Breast epithelium (tissue), 4 donors: ENCODE results near the gene KCNK7. TPM values are rescaled to one million over a fixed set of nuclear protein-coding genes. Genes with fewer than 3 reads are reported as not detected.

Experiments used
- DNase-seq, 2 donors: peaks; one replicate each; pipeline ENCODE4 v3.0.0-alpha.2; 2019; ENCODE audit warnings: low spot score in 2 of 2
- H3K27ac ChIP-seq, 2 donors: fragments of 200-600 bp; sonication (generic) in 1 of 2; one replicate each; pipeline ENCODE4 v1.5.1; 2016 to 2019; ENCODE audit warnings: mild to moderate bottlenecking in 1 of 2
- H3K27me3 ChIP-seq, 2 donors: fragments of 200-600 bp; sonication (generic) in 1 of 2; one replicate each; pipeline versions ENCODE4 v1.5.1 to v1.6.0; 2017 to 2019; ENCODE audit warnings: control low read depth in 1 of 2, mild to moderate bottlenecking in 1 of 2
- H3K36me3 ChIP-seq: fragments of 200-600 bp; one replicate; pipeline ENCODE4 v1.5.1; 2019
- H3K4me1 ChIP-seq, 2 donors: fragments of 200-600 bp; sonication (generic); one replicate each; pipeline ENCODE4 v1.5.1; 2016 to 2019; ENCODE audit warnings: control low read depth in 1 of 2
- H3K4me3 ChIP-seq, 3 donors: fragments of 200-600 bp; sonication (generic); 1 replicate in 2 of 3; 2 replicates in 1 of 3; pipeline ENCODE4 v1.5.1; 2016 to 2019; ENCODE audit warnings: mild to moderate bottlenecking in 3 of 3, moderate library complexity in 2 of 3
- H3K9me3 ChIP-seq, 2 donors: fragments of 200-600 bp; sonication (generic) in 1 of 2; one replicate each; pipeline ENCODE4 v1.5.1; 2016 to 2019; ENCODE audit warnings: control low read depth in 1 of 2
- CTCF ChIP-seq, 3 donors: fragments of 450-650 bp; IDR thresholded peaks; one replicate each; pipeline ENCODE4 v1.5.1; 2016 to 2017; ENCODE audit warnings: antibody characterized with exemption in 3 of 3, mild to moderate bottlenecking in 3 of 3, moderate library complexity in 3 of 3
- POLR2A ChIP-seq: fragments of 450-650 bp; IDR thresholded peaks from one replicate; pipeline ENCODE4 v1.6.1; 2016; ENCODE audit warnings: antibody characterized with exemption, mild to moderate bottlenecking, moderate library complexity
- POLR2AphosphoS5 ChIP-seq, 3 donors: sonication (generic); formaldehyde crosslinking; IDR thresholded peaks; one replicate each; pipeline ENCODE4 v1.6.1; 2017; ENCODE audit warnings: antibody characterized with exemption in 3 of 3
- intact Hi-C: fragments of 100-400 bp; cut with DNase I; formaldehyde crosslinking; loops from one replicate; pipeline ENCODE4 v1.15.1; 2023; ENCODE audit warnings: low total_unique reads
- total RNA-seq, 3 donors: library from RNA; depleted of rRNA; stranded (reverse); fragments of >200 nt; gene quantifications; one replicate each; pipeline ENCODE4 v1.1.0, GENCODE V29; 2016

The KCNK7 gene
- total RNA-seq, 3 donors from 2014 or later = 0.33 to 2.2 (median 0.80) TPM

GRCh38 chr11:65572356-65573051, 23.1 kb downstream of the KCNK7 start, which contains the start of gene FAM89B:
TSS of gene FAM89B (plus strand) at chr11:65572538. CDS start at chr11:65572670, 132 bp downstream.
- no peaks in the 10 kb centered on the region for H3K36me3 ChIP-seq
- peak; percentile 86 to 89 for DNase-seq
- TF ChIP-seq POLR2AphosphoS5 (IDR thresholded peaks at IDR 0.05) (peak in 1 of 3 donors; percentile 23), POLR2A (no peak)
- H3K27me3 ChIP-seq = no peaks in the 10 kb centered on the region
- H3K27ac ChIP-seq = peak within 1 kb of the TSS; percentile 96 to 97
- H3K9me3 ChIP-seq = no peaks in the 10 kb centered on the region
- intact Hi-C loops = no loop called here
- H3K4me1 ChIP-seq = peaks cover 44 to 48% of the 10 kb centered on the region in 2 donors
- peak within 1 kb of the TSS; percentile 60 to 91 (median 75) for H3K4me3 ChIP-seq

- intact Hi-C loops = no loop called here
- Histone ChIP-seq H3K4me1 (peaks cover 41 to 42% of the 10 kb centered on the region in 2 donors), H3K36me3 (no peaks in the 10 kb centered on the region), H3K4me3 (peak overlapping the region; percentile 60 to 91 (median 75)), H3K27ac (peak overlapping the region; percentile 96 to 97), H3K27me3 (no peaks in the 10 kb centered on the region), H3K9me3 (no peaks in the 10 kb centered on the region)
- no peak for DNase-seq
- TF ChIP-seq POLR2A (no peak), CTCF (IDR thresholded peaks at IDR 0.05) (peak in 2 of 3 donors; percentile 13 to 61), POLR2AphosphoS5 (IDR thresholded peaks at IDR 0.05) (peak in 1 of 3 donors; percentile 6)
Observed at GRCh38 chr11:65571940-65572339, 23.7 kb downstream of the KCNK7 start.

GRCh38 chr11:65571420-65571819, 24.2 kb downstream of the KCNK7 start:
- Histone ChIP-seq H3K9me3 (no peaks in the 10 kb centered on the region), H3K27ac (peak overlapping the region; percentile 96 to 97), H3K4me1 (peaks cover 37% of the 10 kb centered on the region in 2 donors), H3K4me3 (peak overlapping the region; percentile 75 to 91 (median 77)), H3K36me3 (no peaks in the 10 kb centered on the region), H3K27me3 (no peaks in the 10 kb centered on the region)
- TF ChIP-seq POLR2A (no peak), POLR2AphosphoS5 (IDR thresholded peaks at IDR 0.05) (no peak), CTCF (IDR thresholded peaks at IDR 0.05) (no peak)
- intact Hi-C loops = no loop called here
- no peak for DNase-seq

- H3K27me3 ChIP-seq = no peaks in the 10 kb centered on the region
- H3K27ac ChIP-seq = peak within 1 kb of the TSS; percentile 96 to 97
- H3K9me3 ChIP-seq = no peaks in the 10 kb centered on the region
- peak within 1 kb of the TSS; percentile 75 to 91 (median 77) for H3K4me3 ChIP-seq
- TF ChIP-seq POLR2A (peak; percentile 85), POLR2AphosphoS5 (IDR thresholded peaks at IDR 0.05) (peak; percentile 92 to 96 (median 96)), CTCF (IDR thresholded peaks at IDR 0.05) (peak in 2 of 3 donors; percentile 30 to 43)
- H3K4me1 ChIP-seq = peaks cover 29 to 32% of the 10 kb centered on the region in 2 donors
- DNase-seq = peak; percentile 96 to 98
- intact Hi-C loops = no loop called here
- no peaks in the 10 kb centered on the region for H3K36me3 ChIP-seq
Observed at GRCh38 chr11:65569973-65570918, 25.4 kb downstream of the KCNK7 start, which contains the start of gene ZNRD2. TSS of gene ZNRD2 (plus strand) at chr11:65570477. CDS start at chr11:65570492, 15 bp downstream.

GRCh38 chr11:65569164-65569972, 26.2 kb downstream of the KCNK7 start:
- H3K27me3 ChIP-seq = no peaks in the 10 kb centered on the region
- no peaks in the 10 kb centered on the region for H3K9me3 ChIP-seq
- intact Hi-C loops = no loop called here
- H3K27ac ChIP-seq = peak overlapping the region; percentile 96 to 97
- DNase-seq = no peak
- peaks cover 24 to 25% of the 10 kb centered on the region in 2 donors for H3K4me1 ChIP-seq
- TF ChIP-seq CTCF (IDR thresholded peaks at IDR 0.05) (no peak), POLR2A (no peak), POLR2AphosphoS5 (IDR thresholded peaks at IDR 0.05) (no peak)
- H3K36me3 ChIP-seq = no peaks in the 10 kb centered on the region
- peak overlapping the region; percentile 75 to 91 (median 77) for H3K4me3 ChIP-seq
